Dendritic cell treated with granulocyte-macrophage colony-stimulating factor and Interleukin-4, amounts not matched to agents 40 ng/mL and 50 ng/mL, for 4 days (primary cell): ENCODE data around the gene ENOPH1.

Experiments
- H3K27ac Mint-ChIP-seq: one replicate; pipeline ENCODE4 v1.8.0; 2022; ENCODE audit warnings: mild to moderate bottlenecking, mixed read lengths
- H3K27me3 Mint-ChIP-seq: one replicate; pipeline ENCODE4 v1.8.0; 2022; ENCODE audit warnings: mild to moderate bottlenecking, mixed read lengths
- H3K36me3 Mint-ChIP-seq: one replicate; pipeline ENCODE4 v1.8.0; 2022; ENCODE audit warnings: low read depth, mixed read lengths
- H3K4me1 Mint-ChIP-seq: one replicate; pipeline ENCODE4 v1.8.0; 2022; ENCODE audit warnings: low read depth, mixed read lengths
- H3K4me3 Mint-ChIP-seq: one replicate; pipeline ENCODE4 v1.8.0; 2022; ENCODE audit warnings: mild to moderate bottlenecking, moderate library complexity, mixed read lengths
- H3K9me3 Mint-ChIP-seq: one replicate; pipeline ENCODE4 v1.8.0; 2022; ENCODE audit warnings: mixed read lengths
- intact Hi-C: fragments of 100-400 bp; cut with micrococcal nuclease; formaldehyde crosslinking; loops from one replicate; pipeline ENCODE4 v1.15.0; 2022

Gene ENOPH1

GRCh38 chr4:82493721-82494425 is 63.5 kb downstream of the ENOPH1 start:
- intact Hi-C loops, result no loop called here
- Mint-ChIP-seq H3K4me1 (peaks cover 12% of the 10 kb centered on the region), H3K9me3 (no peaks in the 10 kb centered on the region), H3K27me3 (no peaks in the 10 kb centered on the region), H3K36me3 (no peaks in the 10 kb centered on the region), H3K27ac (no peak overlapping the region), H3K4me3 (no peak overlapping the region)

DNA sequence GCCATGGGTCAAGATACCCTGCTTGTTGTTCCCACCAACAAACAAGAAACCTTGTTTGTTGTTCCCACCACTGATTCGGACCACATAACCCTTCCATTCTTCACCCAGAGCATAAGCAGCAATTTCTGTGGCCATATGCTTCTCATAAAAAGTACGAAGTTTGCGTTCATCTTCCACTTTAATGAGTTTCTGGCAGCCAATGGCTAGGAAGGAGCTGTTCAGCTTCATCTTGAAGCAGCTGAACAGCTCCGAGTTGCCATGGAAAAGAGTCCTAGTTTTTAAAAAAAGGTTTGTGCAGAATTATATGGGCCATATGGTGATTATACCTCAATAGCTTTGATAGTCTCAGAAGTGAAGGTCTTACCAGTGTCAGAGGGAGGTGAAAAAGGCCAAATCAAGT is 65.3 kb downstream of the ENOPH1 start:
- intact Hi-C loops, result no loop called here
- Mint-ChIP-seq H3K4me3 (no peak overlapping the region), H3K9me3 (no peaks in the 10 kb centered on the region), H3K27me3 (no peaks in the 10 kb centered on the region), H3K27ac (no peak overlapping the region), H3K36me3 (no peaks in the 10 kb centered on the region), H3K4me1 (peaks cover 12% of the 10 kb centered on the region)

DNA sequence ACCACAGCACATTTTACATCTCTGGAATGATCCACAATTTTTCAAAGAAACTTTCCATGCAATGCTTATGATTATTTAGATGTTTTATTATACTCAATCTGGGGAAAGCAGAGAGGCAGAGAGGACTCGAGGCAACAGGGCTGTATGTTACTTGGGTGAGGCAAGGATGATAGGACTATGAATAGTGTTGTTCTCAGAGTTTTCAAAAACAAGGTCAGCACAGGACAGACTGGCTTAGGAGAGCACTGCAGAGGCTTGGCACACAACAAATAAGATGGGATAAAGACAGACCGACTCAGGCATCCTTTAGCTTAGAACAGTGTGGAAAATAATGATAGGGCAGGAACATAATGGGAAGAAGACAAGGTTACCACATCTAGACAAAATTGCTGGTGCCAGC is 66.0 kb downstream of the ENOPH1 start:
- no peaks in the 10 kb centered on the region for H3K27me3 Mint-ChIP-seq
- H3K36me3 Mint-ChIP-seq, result no peaks in the 10 kb centered on the region
- intact Hi-C loops, result no loop called here
- H3K4me1 Mint-ChIP-seq, result peaks cover 12% of the 10 kb centered on the region
- H3K9me3 Mint-ChIP-seq, result no peaks in the 10 kb centered on the region
- no peak overlapping the region for H3K27ac Mint-ChIP-seq
- H3K4me3 Mint-ChIP-seq, result no peak overlapping the region

DNA sequence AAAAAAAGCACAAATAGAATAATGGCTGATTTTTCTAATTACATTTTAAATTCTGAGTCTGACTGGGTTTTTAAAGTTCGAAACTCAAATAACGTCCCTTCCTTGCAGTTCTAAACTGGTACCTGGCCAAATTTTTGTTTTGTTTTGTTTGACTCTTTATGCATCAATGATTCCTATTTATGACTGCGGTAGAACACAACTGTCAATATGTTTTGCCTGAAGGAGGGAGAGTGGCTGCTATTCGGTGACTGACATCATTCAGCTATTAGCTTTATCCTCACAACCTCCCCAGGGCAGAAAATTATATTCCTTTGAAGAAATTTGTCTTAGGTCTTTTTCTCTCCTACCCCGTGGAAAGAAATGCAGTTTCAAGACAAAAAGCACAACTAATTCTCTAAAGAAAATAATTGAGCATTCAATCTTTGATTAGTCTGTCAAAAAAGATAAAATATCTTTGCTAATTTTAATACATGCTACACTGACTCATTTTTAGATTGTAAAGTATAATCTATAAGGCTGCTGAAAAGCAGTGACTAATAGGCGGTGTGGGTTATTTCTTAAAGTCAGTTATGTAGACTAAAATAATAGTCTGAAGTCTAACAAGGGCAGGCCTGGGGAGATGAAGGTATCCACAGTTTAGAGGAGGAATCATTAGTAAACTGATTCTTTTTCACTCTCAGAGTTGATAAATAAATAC is 69.5 kb downstream of the ENOPH1 start:
- no peak overlapping the region for H3K4me3 Mint-ChIP-seq
- intact Hi-C loops, result no loop called here
- H3K27me3 Mint-ChIP-seq, result no peaks in the 10 kb centered on the region
- peaks cover 5% of the 10 kb centered on the region for H3K4me1 Mint-ChIP-seq
- no peaks in the 10 kb centered on the region for H3K9me3 Mint-ChIP-seq
- H3K27ac Mint-ChIP-seq, result no peak overlapping the region
- no peaks in the 10 kb centered on the region for H3K36me3 Mint-ChIP-seq

DNA sequence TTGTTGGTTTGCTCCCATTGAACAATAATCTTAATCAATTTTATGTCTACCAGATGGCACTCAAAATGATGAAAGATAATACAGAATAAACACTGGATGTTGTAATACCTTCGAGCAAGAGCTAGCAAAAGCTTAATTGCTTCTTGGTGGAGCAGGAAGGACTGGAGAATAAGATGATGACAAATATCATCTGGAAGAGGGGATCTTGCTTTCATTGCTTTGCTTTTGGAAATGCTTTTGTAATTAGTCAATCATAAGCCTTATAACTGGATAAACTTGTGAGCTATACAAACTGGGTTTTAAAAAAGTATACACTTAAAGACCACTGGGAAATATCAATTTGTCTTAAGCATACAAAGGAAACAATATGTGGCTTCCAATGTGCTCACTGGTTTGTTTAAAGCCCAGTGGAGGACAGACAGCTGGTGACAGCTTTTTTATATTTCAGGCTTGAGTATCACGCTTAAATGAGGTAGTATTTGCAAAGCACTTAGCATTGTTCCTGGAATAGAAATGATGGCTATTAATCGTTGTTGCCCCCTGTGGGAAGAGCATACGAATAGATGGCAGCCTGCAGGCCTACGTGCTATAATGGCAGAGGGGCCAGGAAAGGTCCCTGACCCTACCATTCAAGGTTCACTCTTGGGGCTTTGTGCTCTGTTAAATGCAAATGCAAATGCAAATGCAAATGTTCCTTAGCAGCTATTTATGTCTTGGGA is 70.2 kb downstream of the ENOPH1 start:
- Mint-ChIP-seq H3K27me3 (no peaks in the 10 kb centered on the region), H3K27ac (no peak overlapping the region), H3K36me3 (no peaks in the 10 kb centered on the region)

GRCh38 chr4:82501154-82501442 is 70.7 kb downstream of the ENOPH1 start:
- Mint-ChIP-seq H3K9me3 (no peaks in the 10 kb centered on the region), H3K36me3 (no peaks in the 10 kb centered on the region), H3K27me3 (no peaks in the 10 kb centered on the region), H3K4me3 (no peak overlapping the region), H3K27ac (no peak overlapping the region), H3K4me1 (peaks cover 5% of the 10 kb centered on the region)
- intact Hi-C loops, result no loop called here

More for the DNA sequence above, 70.2 kb downstream of the ENOPH1 start:
- Mint-ChIP-seq H3K9me3 (no peaks in the 10 kb centered on the region), H3K4me3 (no peak overlapping the region), H3K4me1 (peaks cover 5% of the 10 kb centered on the region)
- intact Hi-C loops, result no loop called here

- Mint-ChIP-seq H3K27me3 (peaks cover 1% of the 10 kb centered on the region), H3K4me1 (no peaks in the 10 kb centered on the region), H3K9me3 (no peaks in the 10 kb centered on the region), H3K27ac (no peak overlapping the region), H3K36me3 (no peaks in the 10 kb centered on the region), H3K4me3 (no peak overlapping the region)
- intact Hi-C loops, result no loop called here
Measured at GRCh38 chr4:82508011-82508410, 77.6 kb downstream of the ENOPH1 start.

- H3K27me3 Mint-ChIP-seq, result peaks cover 1% of the 10 kb centered on the region
- H3K36me3 Mint-ChIP-seq, result no peaks in the 10 kb centered on the region
- no peaks in the 10 kb centered on the region for H3K9me3 Mint-ChIP-seq
- intact Hi-C loops, result no loop called here
- no peak overlapping the region for H3K27ac Mint-ChIP-seq
- no peaks in the 10 kb centered on the region for H3K4me1 Mint-ChIP-seq
- no peak overlapping the region for H3K4me3 Mint-ChIP-seq
Measured at GRCh38 chr4:82508806-82509428, 78.5 kb downstream of the ENOPH1 start.

- H3K36me3 Mint-ChIP-seq, result no peaks in the 10 kb centered on the region
- H3K27me3 Mint-ChIP-seq, result peaks cover 1% of the 10 kb centered on the region
- no peaks in the 10 kb centered on the region for H3K4me1 Mint-ChIP-seq
- no peaks in the 10 kb centered on the region for H3K9me3 Mint-ChIP-seq
- no peak overlapping the region for H3K4me3 Mint-ChIP-seq
- intact Hi-C loops, result no loop called here
- H3K27ac Mint-ChIP-seq, result no peak overlapping the region
Measured at GRCh38 chr4:82510216-82510615, 79.8 kb downstream of the ENOPH1 start.
